ENCODE data around the gene BRCA1. TPM values are rescaled to one million over a fixed set of nuclear protein-coding genes. Genes with fewer than 3 reads are reported as not detected.

Gene BRCA1
- total RNA-seq, 4 donors from 2014 or later = 6.3 to 20.7 (median 9.8) TPM

DNA sequence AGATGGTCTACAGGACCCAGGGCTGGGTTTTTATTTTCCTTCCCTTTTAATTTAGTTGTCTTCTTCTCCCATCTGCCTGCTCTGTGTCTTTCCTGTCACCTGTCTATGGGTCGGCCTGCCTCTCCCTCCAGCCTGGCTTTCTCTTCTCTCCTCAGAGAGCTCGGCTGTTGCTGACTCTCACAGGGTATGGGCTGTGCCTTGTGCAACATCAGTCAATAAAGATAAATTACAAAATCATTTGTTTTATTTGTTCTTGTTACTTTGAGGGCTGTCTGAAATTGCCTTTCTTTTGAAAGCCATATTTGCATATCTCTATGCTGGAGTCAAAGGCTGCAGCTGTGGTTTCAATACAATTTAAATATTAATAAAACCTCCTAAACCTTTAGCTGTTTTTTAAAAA is 84.5 kb downstream of the BRCA1 start:
- Histone ChIP-seq H3K36me3 (peaks cover 0 to 6% (median 0%) of the 10 kb centered on the region in 3 donors), H3K27me3 (no peaks in the 10 kb centered on the region), H3K9me3 (no peaks in the 10 kb centered on the region), H3K4me3 (no peak overlapping the region), H3K4me1 (no peaks in the 10 kb centered on the region), H3K27ac (no peak overlapping the region)
- no peak for DNase-seq
- no peak for TF ChIP-seq POLR2A (IDR thresholded peaks at IDR 0.05)
- TF ChIP-seq, protein P1, sequence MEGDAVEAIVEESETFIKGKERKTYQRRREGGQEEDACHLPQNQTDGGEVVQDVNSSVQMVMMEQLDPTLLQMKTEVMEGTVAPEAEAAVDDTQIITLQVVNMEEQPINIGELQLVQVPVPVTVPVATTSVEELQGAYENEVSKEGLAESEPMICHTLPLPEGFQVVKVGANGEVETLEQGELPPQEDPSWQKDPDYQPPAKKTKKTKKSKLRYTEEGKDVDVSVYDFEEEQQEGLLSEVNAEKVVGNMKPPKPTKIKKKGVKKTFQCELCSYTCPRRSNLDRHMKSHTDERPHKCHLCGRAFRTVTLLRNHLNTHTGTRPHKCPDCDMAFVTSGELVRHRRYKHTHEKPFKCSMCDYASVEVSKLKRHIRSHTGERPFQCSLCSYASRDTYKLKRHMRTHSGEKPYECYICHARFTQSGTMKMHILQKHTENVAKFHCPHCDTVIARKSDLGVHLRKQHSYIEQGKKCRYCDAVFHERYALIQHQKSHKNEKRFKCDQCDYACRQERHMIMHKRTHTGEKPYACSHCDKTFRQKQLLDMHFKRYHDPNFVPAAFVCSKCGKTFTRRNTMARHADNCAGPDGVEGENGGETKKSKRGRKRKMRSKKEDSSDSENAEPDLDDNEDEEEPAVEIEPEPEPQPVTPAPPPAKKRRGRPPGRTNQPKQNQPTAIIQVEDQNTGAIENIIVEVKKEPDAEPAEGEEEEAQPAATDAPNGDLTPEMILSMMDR (IDR thresholded peaks at IDR 0.05) = no peak
- WGBS, 2 donors = 84 to 87% methylated on average over 2 of the region's 2 CpGs
- intact Hi-C loops (cut with DNase I) = no loop called here

DNA sequence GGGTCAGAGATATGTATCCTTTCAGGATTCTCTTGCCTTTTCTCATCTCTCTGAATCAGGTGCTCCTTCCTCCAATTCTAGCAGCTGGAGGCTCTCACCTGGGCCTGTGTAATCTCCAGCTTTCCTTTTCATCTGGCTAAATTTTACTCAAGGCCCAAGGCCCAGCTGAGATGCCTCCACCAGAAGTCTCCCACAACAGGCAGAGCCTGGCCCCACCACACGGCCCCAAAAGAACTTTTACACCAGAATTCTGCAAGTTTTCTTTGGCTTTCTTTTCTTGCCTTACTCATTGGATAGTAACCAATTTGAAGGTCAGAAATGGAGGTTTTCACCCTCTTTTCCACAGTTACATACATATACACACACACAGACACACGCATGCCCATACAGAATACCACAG is 85.5 kb downstream of the BRCA1 start:
- Histone ChIP-seq H3K9me3 (no peaks in the 10 kb centered on the region), H3K4me1 (no peaks in the 10 kb centered on the region), H3K27ac (no peak overlapping the region), H3K4me3 (no peak overlapping the region), H3K27me3 (no peaks in the 10 kb centered on the region), H3K36me3 (no peaks in the 10 kb centered on the region)
- no peak for DNase-seq
- intact Hi-C loops (cut with DNase I) = no loop called here
- 84 to 100% methylated on average over 1 to 2 of the region's 2 CpGs for WGBS, 2 donors
- no peak for TF ChIP-seq POLR2A (IDR thresholded peaks at IDR 0.05)
- TF ChIP-seq, protein P1 (IDR thresholded peaks at IDR 0.05) = no peak

DNA sequence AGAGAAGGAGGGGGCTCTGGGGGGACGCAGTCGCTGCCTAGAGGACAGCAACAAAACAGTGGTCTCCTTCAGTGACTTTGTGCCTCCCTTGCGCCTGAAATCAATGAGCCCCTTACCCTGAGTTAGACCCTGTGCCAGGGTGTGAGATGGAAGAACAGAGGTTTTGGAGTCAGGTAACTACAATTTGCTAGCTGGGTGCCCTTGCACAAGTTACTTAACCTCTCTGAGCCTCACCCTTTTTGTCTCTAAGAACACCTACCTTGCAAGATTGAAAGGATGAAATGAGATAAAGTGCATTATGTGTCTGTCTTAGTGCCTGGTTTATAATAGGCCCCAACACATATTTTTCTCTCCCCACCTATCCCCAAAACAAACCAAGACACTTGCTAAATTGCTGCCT is 90.3 kb downstream of the BRCA1 start:
- no peak for TF ChIP-seq POLR2A (IDR thresholded peaks at IDR 0.05)
- TF ChIP-seq, protein P1 (IDR thresholded peaks at IDR 0.05) = no peak
- H3K27me3 ChIP-seq = no peaks in the 10 kb centered on the region
- H3K4me1 ChIP-seq = no peaks in the 10 kb centered on the region
- DNase-seq = no peak
- no peak overlapping the region for H3K4me3 ChIP-seq
- no peaks in the 10 kb centered on the region for H3K9me3 ChIP-seq
- no peaks in the 10 kb centered on the region for H3K36me3 ChIP-seq
- no peak overlapping the region for H3K27ac ChIP-seq
- 78 to 93% methylated on average over 3 of the region's 3 CpGs for WGBS, 2 donors
- intact Hi-C loops (cut with DNase I) = no loop called here

DNA sequence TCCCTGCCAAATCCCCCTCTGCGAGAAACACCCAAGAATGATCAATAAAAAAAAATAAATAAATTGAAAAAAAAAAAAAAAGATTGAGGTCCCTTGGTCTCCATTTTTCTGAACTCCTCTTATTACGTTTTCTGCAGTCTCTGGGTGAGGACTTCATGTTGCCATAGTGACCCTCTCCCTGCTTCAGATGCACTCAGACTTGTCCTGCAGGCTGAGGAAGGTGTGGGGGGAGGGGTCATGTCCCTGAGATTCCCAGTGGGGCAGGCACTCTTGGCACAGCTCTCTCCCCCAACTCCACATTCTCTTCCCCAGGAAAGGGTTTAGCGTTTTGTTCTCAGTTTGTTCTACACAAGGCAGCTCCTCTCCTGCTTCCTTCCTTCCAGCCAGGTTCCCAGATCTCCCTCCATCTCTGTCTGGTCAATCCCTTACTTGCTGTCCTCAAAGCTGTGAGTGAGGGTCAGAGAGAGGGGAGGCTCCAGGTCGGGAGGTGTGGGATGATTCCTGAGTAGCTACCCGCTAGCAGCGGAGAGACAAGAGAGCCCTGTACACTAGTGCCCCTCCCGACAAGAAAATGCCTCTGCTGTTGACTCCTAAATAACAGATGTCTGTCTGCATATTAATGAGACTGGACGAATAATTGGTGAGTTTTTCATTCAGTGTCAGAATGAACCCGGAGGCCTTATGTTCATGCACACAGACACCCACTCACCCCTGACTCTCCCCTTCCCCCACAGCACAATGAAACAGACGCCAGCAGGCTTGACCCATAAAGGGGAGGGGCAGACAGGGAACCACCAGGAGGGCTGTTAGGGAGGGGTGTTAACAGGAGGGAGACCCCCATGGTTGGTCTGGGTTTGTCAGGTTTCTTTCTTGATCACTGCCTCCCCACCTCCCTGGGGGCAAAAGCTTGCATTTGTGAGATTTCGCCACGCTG is 90.9 kb downstream of the BRCA1 start:
- no peak for DNase-seq
- WGBS, 2 donors = 48 to 50% methylated on average over 7 to 11 of the region's 12 CpGs
- intact Hi-C loops (cut with DNase I) = no loop called here

DNA sequence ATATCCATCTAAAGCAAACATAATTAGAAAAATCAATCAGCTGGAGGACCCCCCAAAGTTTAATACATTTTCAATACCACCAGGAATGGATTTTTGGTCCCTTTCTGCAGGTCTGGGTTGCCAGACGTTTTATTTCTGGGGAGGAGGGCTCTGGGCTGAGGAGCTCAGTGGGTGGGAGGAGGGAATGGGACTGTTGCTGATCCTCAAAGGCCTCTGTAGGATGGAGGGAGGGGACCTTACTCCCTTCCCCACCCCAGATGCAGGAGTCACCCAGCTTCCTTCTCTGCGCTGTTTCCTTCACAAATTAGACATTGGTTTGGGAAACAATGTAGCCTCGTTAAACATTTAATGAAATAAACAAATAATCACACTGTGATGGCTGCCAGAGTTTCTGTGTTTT is 93.5 kb downstream of the BRCA1 start:
- intact Hi-C loops (cut with DNase I) = no loop called here
- no peak for TF ChIP-seq POLR2A (IDR thresholded peaks at IDR 0.05)
- TF ChIP-seq, protein P1 (IDR thresholded peaks at IDR 0.05) = no peak
- 66 to 76% methylated on average over 3 of the region's 3 CpGs for WGBS, 2 donors
- no peak overlapping the region for H3K4me3 ChIP-seq
- no peaks in the 10 kb centered on the region for H3K27me3 ChIP-seq
- DNase-seq = no peak
- no peaks in the 10 kb centered on the region for H3K9me3 ChIP-seq
- H3K4me1 ChIP-seq = no peaks in the 10 kb centered on the region
- no peak overlapping the region for H3K27ac ChIP-seq
- no peaks in the 10 kb centered on the region for H3K36me3 ChIP-seq

More for the DNA sequence above, 90.9 kb downstream of the BRCA1 start:
- Histone ChIP-seq H3K9me3 (no peaks in the 10 kb centered on the region), H3K4me3 (no peak overlapping the region), H3K36me3 (no peaks in the 10 kb centered on the region), H3K27me3 (no peaks in the 10 kb centered on the region), H3K27ac (no peak overlapping the region), H3K4me1 (no peaks in the 10 kb centered on the region)
- TF ChIP-seq, protein P1 (IDR thresholded peaks at IDR 0.05) = no peak
- TF ChIP-seq POLR2A (IDR thresholded peaks at IDR 0.05) = no peak

Measured in esophagus squamous epithelium (tissue), 5 donors.